ENCODE data around the gene ARHGAP9.
A peak's percentile ranks its signal among the peaks of the same experiment; 100 is the strongest.

- TF ChIP-seq CTCF (IDR thresholded peaks at IDR 0.05) (no peak), NR1H2 (CRISPR knock-in tag; IDR thresholded peaks at IDR 0.05) (no peak), CREB1 (CRISPR knock-in tag; IDR thresholded peaks at IDR 0.05) (no peak), MAX (CRISPR knock-in tag; IDR thresholded peaks at IDR 0.05) (no peak), NFYB (CRISPR knock-in tag; conservative IDR thresholded peaks at IDR 0.05; ENCODE audit: low read depth) (no peak), ARID4B (CRISPR knock-in tag; IDR thresholded peaks at IDR 0.05; ENCODE audit: borderline replicate concordance) (peak; percentile 38; the same call in 1 of the 2 replicates)
These were observed 18.8 kb downstream of the ARHGAP9 start for GRCh38 chr12:57460841-57461275.
